ENCODE measurements around the gene AOAH. TPM values are rescaled to one million over a fixed set of nuclear protein-coding genes. Genes with fewer than 3 reads are reported as not detected.

Gene AOAH
- total RNA-seq, 2 experiments from 2014 or later, result 19.4 to 26.8 TPM

DNA sequence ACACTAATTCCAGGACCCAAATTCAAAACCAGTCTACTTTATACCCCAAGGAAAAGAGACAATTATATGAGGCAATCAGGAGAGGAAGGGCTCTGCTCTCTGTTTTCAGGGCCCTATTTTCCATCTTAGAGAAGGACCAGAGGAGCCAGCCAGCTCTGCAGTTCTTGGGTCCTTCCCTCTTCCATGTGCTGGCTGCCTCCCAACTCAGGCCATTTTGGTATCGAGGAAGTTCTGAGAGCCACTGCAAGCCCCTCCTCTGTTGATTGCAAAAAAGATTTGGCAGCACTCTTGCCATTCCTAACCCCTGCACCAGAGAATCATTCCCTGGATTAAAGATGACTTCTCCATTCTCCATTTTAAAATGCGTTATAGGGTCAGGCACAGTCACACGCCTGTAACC lies 151.2 kb downstream of the AOAH start:
- POLR2A ChIA-PET, result no interaction called here
- Mint-ChIP-seq H3K27me3 (no peaks in the 10 kb centered on the region), H3K27ac (no peak overlapping the region), H3K4me1 (peaks cover 8% of the 10 kb centered on the region), H3K9me3 (peaks cover 1% of the 10 kb centered on the region), H3K36me3 (peaks cover 19% of the 10 kb centered on the region), H3K4me3 (no peak overlapping the region)
- ATAC-seq (ENCODE audit: low read depth) (no peak), DNase-seq (no peak)

DNA sequence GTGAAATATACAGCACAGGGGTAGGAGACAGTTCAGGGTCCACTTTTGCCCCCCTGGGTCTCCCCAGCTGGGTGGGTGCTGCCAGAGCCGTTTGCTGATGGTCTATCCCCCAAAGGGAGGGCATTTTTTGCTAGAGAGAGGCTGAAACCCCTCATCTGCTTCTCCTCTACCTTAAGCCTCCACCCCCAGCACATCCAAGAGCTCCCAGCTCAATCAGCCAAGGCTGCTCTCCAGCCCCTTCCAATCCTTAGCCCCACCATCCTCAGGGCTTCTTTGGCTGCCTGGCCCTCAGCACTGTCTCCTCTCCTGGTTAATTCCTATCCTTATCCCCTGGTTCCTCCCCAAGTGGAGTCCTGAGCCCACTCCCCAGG lies 153.1 kb downstream of the AOAH start:
- Mint-ChIP-seq H3K9me3 (no peaks in the 10 kb centered on the region), H3K27ac (no peak overlapping the region), H3K4me1 (peaks cover 8% of the 10 kb centered on the region), H3K27me3 (no peaks in the 10 kb centered on the region), H3K36me3 (peaks cover 11% of the 10 kb centered on the region), H3K4me3 (no peak overlapping the region)
- POLR2A ChIA-PET, result no interaction called here
- ATAC-seq (ENCODE audit: low read depth) (no peak), DNase-seq (no peak)

DNA sequence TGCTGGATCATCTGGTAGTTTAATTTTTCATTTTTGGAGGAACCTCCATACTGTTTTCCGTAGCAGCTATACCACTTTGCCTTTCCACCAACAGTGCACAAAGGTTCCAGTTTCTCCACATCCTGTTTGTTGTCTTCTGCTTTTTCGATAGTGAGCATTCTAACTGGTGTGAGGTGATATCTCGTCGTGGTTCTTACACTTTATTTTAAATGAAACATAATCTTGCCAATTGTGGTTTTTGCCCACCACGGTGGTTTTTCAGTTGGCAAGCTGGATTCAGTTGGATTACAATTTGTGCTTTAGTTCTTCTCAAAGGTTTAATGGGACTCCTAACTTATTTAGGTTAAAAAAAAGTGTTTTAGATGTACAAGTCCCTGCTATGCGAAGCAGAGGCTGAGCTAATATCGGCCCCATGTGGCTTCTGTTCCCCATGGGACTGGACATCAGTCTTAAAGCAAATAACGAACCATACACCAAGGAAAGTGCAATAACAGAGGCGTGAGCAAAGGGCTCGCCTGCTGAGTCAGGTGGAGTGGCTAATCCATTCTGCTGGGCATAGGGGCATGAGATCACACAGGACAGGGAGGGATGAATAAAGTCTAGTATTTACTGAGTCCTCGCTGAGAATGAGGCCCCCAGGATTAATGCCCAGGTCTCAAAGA lies 153.6 kb downstream of the AOAH start:
- Mint-ChIP-seq H3K4me3 (peak overlapping the region; percentile 8), H3K27me3 (no peaks in the 10 kb centered on the region), H3K36me3 (peaks cover 8% of the 10 kb centered on the region), H3K4me1 (peaks cover 8% of the 10 kb centered on the region), H3K27ac (no peak overlapping the region), H3K9me3 (no peaks in the 10 kb centered on the region)
- POLR2A ChIA-PET, result no interaction called here
- ATAC-seq (ENCODE audit: low read depth) (no peak), DNase-seq (no peak)

DNA sequence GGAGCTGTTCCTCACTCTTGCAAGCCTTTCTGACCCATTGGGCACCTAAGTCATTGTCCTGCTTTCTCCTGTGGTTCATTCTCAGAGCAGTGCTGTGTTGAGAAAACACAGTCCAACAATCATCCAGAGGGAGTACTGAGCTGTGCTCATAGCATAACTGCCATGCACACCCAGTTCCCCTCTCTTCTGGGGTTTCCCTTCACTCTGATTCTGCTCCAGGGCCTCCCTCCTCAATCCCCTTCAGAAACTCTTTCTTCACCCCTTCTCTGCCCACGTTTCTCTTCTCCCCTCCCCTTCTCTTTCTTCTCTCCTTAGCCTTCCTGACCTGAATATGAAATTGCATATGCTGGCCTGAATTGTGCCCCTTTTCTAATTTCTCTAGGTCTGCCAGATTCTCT lies 155.8 kb downstream of the AOAH start:
- POLR2A ChIA-PET, result no interaction called here
- Mint-ChIP-seq H3K9me3 (no peaks in the 10 kb centered on the region), H3K4me3 (no peak overlapping the region), H3K27ac (no peak overlapping the region), H3K27me3 (no peaks in the 10 kb centered on the region), H3K36me3 (peaks cover 5% of the 10 kb centered on the region), H3K4me1 (peaks cover 11% of the 10 kb centered on the region)
- DNase-seq (no peak), ATAC-seq (ENCODE audit: low read depth) (no peak)

DNA sequence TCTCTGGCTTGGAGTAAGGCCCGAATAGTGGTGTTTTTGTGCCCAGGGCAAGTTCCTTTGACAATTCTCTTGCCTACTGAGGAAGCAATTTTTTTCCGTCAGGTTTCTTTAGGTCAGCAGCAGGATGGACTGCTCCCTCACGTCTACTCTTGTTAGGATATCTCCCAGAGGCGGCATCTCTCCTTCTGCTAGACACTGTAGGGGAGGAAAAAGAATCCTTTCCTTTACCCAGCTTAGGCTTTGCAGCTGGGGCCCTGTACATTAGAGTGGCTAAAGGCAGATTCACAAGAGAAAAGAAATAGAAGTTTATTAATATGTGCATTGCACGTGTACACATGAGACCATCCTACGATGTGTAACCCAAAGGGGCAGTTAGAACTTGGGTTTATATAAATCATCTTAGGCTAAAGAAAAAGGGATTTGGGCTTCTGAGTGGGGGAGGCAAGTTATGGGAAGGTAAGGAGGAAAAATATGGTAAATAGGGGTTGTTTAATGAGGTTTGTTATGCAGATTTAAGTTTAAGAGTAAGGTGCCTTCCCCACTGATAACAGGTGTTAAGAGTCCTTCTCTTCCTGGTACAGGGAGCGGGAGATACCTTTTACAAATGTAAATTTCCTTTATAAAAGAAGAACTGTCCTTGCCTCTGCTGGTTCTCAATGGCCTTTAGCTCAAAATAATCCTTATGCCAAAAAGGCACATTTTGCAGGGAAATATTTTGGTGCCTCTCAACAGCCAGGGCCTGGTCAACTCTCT lies 156.4 kb downstream of the AOAH start:
- no peaks in the 10 kb centered on the region for H3K27me3 Mint-ChIP-seq
- POLR2A ChIA-PET, result no interaction called here
- H3K9me3 Mint-ChIP-seq, result no peaks in the 10 kb centered on the region
- H3K4me1 Mint-ChIP-seq, result peaks cover 11% of the 10 kb centered on the region
- ATAC-seq (ENCODE audit: low read depth) (no peak), DNase-seq (no peak)
- peaks cover 3% of the 10 kb centered on the region for H3K36me3 Mint-ChIP-seq
- no peak overlapping the region for H3K4me3 Mint-ChIP-seq
- H3K27ac Mint-ChIP-seq, result no peak overlapping the region

DNA sequence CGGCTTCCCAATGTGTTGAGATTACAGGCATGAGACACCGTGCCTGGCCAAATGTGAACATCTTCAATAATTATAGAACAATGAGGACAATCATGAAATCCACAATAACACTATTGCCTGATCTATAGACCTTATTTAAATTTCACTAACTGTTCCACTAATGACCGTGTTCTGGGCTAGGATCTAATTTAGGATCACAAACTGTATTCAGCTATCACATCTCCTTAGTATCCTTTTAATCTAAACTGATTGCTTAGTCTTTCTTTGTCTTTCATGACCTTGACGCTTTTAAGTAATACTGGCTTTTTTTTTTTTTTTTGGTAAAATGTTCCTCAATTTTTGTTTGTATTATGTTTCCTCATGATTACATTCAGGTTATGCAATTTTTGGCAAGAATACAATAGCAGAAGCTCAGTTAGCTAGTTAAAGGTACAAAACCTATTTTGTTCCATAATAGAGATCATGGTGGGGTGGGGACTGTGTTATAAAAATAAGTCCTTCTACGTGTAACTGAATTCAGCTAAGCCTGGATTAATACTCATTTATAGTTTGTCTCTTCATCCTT lies 158.4 kb downstream of the AOAH start:
- H3K27ac Mint-ChIP-seq, result no peak overlapping the region
- no peak overlapping the region for H3K4me3 Mint-ChIP-seq
- peaks cover 14% of the 10 kb centered on the region for H3K4me1 Mint-ChIP-seq
- peaks cover 2% of the 10 kb centered on the region for H3K9me3 Mint-ChIP-seq
- DNase-seq, result no peak
- ATAC-seq (ENCODE audit: low read depth), result no peak
- H3K36me3 Mint-ChIP-seq, result peaks cover 5% of the 10 kb centered on the region
- no peaks in the 10 kb centered on the region for H3K27me3 Mint-ChIP-seq
- POLR2A ChIA-PET, result no interaction called here

DNA sequence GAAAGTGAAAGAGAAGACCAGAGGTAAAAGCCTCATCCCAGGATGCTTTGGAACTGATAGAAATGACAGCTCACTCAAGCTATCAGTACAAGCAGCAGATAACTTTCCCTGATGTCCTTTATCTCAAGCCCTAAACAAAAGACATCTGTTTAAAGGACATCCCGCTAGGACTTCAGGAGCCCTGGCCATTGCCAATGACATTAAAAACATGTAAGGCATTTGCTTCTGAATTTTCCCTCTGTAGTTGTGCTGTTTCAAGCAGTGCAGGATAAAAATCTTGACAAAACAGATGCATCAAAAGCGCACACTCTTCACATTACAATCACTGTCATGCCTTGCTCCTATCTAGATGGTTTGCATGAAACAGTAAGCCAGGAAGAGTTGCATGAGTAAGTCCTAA lies 159.8 kb downstream of the AOAH start:
- no peaks in the 10 kb centered on the region for H3K27me3 Mint-ChIP-seq
- POLR2A ChIA-PET, result no interaction called here
- H3K36me3 Mint-ChIP-seq, result peaks cover 4% of the 10 kb centered on the region
- no peak for ATAC-seq (ENCODE audit: low read depth)
- no peak overlapping the region for H3K27ac Mint-ChIP-seq
- DNase-seq, result no peak
- H3K4me3 Mint-ChIP-seq, result no peak overlapping the region
- peaks cover 6% of the 10 kb centered on the region for H3K4me1 Mint-ChIP-seq
- peaks cover 3% of the 10 kb centered on the region for H3K9me3 Mint-ChIP-seq

DNA sequence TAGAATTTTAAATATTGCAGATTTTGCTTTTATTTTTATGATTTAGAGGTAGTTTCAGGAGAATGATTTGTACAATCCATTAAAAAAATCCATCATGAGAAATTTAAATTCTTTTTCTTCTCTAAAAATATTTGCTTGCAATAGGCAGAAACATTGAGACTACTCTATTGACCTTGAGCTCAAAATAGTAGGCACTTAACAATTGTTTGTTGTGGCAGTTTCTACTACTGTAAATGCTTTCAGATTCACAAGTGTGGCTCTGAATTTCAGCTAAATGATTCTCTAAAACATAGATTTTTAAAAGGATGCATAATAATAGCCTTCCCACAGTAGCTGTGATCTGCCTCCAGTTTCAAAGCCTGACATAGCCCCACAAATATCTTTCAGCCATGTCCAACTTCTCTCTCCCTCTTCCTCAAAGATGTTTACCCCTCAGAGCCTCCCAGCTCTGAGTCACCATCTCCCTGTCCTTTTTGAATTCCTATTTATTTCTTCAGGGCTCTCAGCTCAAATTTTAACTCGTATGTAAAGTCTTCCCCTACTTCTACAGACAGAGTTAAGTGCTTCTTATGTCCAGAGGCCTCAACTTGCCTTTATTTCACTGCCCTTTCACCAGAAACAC lies 160.5 kb downstream of the AOAH start:
- Mint-ChIP-seq H3K4me1 (peaks cover 6% of the 10 kb centered on the region), H3K27ac (no peak overlapping the region), H3K9me3 (peaks cover 9% of the 10 kb centered on the region), H3K36me3 (peaks cover 9% of the 10 kb centered on the region), H3K27me3 (no peaks in the 10 kb centered on the region), H3K4me3 (no peak overlapping the region)
- ATAC-seq (ENCODE audit: low read depth), result no peak
- POLR2A ChIA-PET, result no interaction called here
- DNase-seq, result no peak

DNA sequence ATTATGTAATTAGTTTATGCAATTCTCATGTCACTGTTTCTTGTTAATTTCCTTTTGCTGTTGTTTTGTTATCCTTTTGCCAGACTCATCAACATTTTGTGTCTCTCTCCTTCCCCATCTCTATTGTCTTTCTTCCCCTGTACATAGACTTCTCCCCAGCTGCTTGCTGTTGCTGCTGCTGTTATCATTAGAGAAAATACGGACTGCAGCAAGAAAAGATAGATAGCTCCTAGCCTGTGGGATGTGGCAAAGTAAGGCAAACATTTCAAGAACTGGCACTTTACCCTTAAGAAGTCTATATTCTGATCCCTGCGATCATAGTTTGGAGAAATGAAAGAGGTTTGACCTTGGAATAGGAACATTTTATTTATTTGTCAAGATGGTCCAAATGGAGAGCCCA lies 162.2 kb downstream of the AOAH start:
- Mint-ChIP-seq H3K27ac (no peak overlapping the region), H3K27me3 (no peaks in the 10 kb centered on the region), H3K4me1 (peaks cover 6% of the 10 kb centered on the region), H3K36me3 (peaks cover 10% of the 10 kb centered on the region), H3K4me3 (no peak overlapping the region), H3K9me3 (peaks cover 10% of the 10 kb centered on the region)
- ATAC-seq (ENCODE audit: low read depth) (no peak), DNase-seq (no peak)
- POLR2A ChIA-PET, result no interaction called here

DNA sequence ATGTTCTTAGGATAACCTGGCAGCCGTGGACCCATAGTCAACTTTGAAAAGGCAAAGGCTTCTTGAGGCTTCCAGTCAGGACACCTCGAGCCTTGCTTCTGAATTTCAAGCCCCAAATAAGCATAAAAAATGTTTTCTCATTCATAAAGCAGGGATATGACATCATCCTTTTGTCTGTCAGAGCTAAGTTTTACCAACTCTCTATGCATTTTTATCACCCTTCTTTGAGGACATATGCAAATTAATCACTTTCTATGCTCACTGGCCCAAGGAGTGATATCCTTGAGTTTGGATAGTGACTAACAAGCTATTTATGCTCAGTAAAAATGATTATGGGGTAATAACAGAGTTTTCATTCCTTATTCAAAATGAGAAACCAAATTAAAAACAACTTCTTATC lies 175.3 kb downstream of the AOAH start:
- H3K4me1 Mint-ChIP-seq, result no peaks in the 10 kb centered on the region

DNA sequence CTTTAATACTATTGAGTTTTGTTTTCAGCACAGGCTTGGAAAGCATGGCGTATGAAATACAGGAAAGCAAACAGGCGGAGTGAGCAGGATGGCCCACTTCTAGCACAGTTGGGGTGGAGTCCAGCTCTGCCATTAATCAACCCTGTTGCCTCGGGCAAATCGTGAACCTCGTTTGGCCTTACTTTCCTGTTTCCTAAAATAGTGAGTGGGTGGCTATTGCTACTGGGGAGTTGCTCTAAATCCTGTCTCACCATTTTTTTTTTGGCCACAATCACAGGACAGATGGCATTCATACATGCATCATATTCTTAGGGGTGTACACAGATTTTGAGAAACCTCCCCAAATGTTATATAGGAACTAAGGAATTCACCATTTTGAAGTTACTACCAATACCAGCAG lies 176.9 kb downstream of the AOAH start:
- ATAC-seq (ENCODE audit: low read depth) (no peak), DNase-seq (no peak)
- H3K27me3 Mint-ChIP-seq, result no peaks in the 10 kb centered on the region
- peaks cover 5% of the 10 kb centered on the region for H3K36me3 Mint-ChIP-seq
- peaks cover 5% of the 10 kb centered on the region for H3K9me3 Mint-ChIP-seq
- no peaks in the 10 kb centered on the region for H3K4me1 Mint-ChIP-seq
- H3K27ac Mint-ChIP-seq, result no peak overlapping the region
- POLR2A ChIA-PET, result no interaction called here
- H3K4me3 Mint-ChIP-seq, result no peak overlapping the region

More for the DNA sequence above, 175.3 kb downstream of the AOAH start:
- DNase-seq (no peak), ATAC-seq (ENCODE audit: low read depth) (no peak)
- POLR2A ChIA-PET, result no interaction called here
- Mint-ChIP-seq H3K4me3 (no peak overlapping the region), H3K27me3 (no peaks in the 10 kb centered on the region), H3K27ac (no peak overlapping the region), H3K36me3 (peaks cover 5% of the 10 kb centered on the region), H3K9me3 (peaks cover 6% of the 10 kb centered on the region)

DNA sequence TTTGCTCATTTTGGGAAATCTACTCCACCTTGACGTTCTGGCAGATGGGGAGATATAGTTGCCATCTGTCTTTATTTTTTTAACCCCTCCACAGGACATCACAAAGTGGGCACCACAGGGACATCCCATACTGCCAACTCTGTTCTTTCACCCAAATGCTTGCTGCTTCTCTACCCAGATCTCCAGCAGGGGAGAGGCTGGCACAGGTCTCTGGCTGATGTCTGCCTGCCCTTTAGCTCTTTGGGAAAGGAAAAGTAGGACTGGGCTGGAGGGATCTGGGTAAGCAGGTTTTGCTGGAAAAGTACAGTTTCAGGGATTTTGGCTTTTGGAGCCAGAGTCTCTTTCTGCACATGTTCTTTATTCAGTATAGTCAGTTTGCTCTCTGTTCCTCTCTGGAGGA lies 178.0 kb downstream of the AOAH start:
- ATAC-seq (ENCODE audit: low read depth) (no peak), DNase-seq (no peak)
- Mint-ChIP-seq H3K27me3 (no peaks in the 10 kb centered on the region), H3K4me3 (no peak overlapping the region), H3K9me3 (peaks cover 1% of the 10 kb centered on the region), H3K36me3 (peaks cover 3% of the 10 kb centered on the region), H3K27ac (no peak overlapping the region), H3K4me1 (no peaks in the 10 kb centered on the region)
- POLR2A ChIA-PET, result no interaction called here

DNA sequence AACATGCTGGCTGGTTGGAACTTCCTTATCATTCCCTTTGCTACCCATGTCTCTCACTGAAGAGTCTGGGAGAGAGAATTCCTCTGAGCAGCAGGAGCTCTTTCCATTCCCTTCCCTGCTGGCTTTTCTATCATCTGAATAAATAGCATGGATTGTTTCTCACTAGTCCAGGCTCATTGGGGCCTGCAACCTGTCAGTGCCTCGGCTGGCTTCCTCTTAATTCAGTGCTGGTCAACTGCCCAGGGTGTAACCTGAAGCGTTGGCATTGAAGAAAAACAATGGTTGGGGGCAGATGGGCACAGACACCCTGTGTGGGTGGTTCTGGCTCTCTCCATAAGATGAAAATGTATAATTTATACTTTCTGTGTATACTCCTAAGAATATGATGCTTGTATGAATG lies 179.0 kb downstream of the AOAH start:
- Mint-ChIP-seq H3K4me1 (no peaks in the 10 kb centered on the region), H3K27ac (no peak overlapping the region), H3K9me3 (no peaks in the 10 kb centered on the region), H3K27me3 (no peaks in the 10 kb centered on the region), H3K36me3 (peaks cover 2% of the 10 kb centered on the region), H3K4me3 (no peak overlapping the region)
- DNase-seq (no peak), ATAC-seq (ENCODE audit: low read depth) (no peak)
- POLR2A ChIA-PET, result no interaction called here

DNA sequence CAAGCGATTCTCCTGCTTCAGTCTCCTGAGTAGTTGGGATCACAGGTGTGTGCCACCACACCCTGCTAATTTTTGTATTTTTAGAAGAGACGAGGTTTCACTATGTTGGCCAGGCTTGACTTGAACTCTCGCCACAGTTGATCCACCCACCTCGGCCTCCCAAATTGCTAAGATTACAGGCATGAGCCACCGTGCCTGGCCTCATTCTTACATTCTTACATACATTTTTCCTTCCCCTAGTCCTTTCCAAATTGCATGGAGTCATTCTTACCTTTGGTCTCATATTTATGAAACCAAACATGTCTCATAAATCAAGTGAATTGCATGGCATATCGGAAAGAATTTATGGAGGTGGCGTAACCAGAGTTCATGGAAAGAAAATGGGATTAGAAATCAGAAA lies 186.2 kb downstream of the AOAH start:
- no peaks in the 10 kb centered on the region for H3K9me3 Mint-ChIP-seq
- ATAC-seq (ENCODE audit: low read depth) (no peak), DNase-seq (no peak)
- H3K4me1 Mint-ChIP-seq, result no peaks in the 10 kb centered on the region
- peaks cover 1% of the 10 kb centered on the region for H3K36me3 Mint-ChIP-seq
- POLR2A ChIA-PET, result no interaction called here
- H3K27ac Mint-ChIP-seq, result no peak overlapping the region
- H3K27me3 Mint-ChIP-seq, result no peaks in the 10 kb centered on the region
- H3K4me3 Mint-ChIP-seq, result no peak overlapping the region

All from activated naive CD8-positive, alpha-beta T cell treated with anti-CD3 and anti-CD28 coated beads, Interleukin-2, amount 10 ng/mL, durations not matched to agents 7 days and 5 days (primary cell).